ENCODE results near the gene A2ML1.

The A2ML1 gene

DNA sequence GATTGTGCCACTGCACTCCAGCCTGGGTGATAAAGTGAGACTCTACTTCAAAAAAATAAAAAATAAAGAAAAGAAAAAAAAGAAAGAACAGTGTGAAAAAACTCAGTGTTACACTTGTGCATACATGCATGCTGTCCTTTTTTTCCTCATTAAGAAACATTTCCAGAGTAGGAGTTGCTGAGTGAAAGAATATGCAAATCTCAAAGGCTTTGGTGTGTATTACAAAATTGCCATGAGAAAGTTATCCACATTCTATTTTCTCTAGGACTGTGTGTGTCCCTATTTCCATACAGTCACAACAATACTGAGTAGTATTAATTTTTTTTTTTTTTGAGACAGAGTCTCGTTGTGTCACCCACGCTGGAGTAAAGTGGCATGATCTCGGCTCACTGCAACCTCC is 830 bp upstream of the A2ML1 start:
- FAIRE-seq (no peak), DNase-seq (ENCODE audit: insufficient read length, low spot score) (no peak)
- no peak for TF ChIP-seq POLR2AphosphoS5 (IDR thresholded peaks at IDR 0.05; ENCODE audit: low read depth, low read length)
- TF ChIP-seq TAF1 (IDR thresholded peaks at IDR 0.05; ENCODE audit: low read depth, low read length): no peak
- no peak for TF ChIP-seq POLR2A (IDR thresholded peaks at IDR 0.05; ENCODE audit: low read depth, low read length)
- TF ChIP-seq SPI1 (IDR thresholded peaks at IDR 0.05; ENCODE audit: low read depth, low read length): no peak
- no peak for TF ChIP-seq PAX5 (IDR thresholded peaks at IDR 0.05; ENCODE audit: insufficient read depth, low read length, severe bottlenecking)
- no peak for TF ChIP-seq POU2F2 (IDR thresholded peaks at IDR 0.05; ENCODE audit: low read depth, low read length)

DNA sequence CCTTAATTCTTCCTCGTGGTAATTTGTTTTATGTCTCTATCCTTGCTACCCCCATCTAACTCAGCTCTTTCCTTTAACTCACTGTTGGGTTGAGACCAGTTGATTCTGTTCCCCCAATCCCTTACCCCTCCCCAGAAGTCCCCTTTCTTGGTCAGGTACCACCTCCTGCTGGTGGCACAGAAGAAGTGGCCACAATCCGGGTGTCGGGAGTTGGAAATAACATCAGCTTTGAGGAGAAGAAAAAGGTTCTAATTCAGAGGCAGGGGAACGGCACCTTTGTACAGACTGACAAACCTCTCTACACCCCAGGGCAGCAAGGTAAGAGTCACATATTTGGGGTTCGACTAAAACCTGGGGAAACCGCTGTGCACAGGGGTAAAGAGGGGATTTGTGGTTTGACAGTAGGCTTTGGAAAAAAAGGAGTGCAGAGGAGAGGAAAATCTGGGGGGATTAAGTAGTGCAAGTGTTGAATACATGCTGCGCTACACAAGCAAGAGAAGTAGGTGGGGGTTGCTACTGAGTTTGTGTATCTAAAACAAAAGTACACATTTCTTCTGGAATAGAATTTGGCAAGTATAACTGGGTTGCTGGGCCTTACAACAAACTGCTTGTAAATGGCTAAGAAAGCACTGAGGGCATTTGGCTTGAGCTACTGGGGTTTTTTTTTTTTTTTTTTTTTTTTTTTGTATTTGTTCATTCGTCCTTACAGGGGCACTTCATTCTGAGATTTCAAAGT is 1.3 kb downstream of the A2ML1 start:
- FAIRE-seq (no peak), DNase-seq (ENCODE audit: insufficient read length, low spot score) (no peak)
- TF ChIP-seq SPI1 (IDR thresholded peaks at IDR 0.05; ENCODE audit: low read depth, low read length) (no peak), POLR2A (IDR thresholded peaks at IDR 0.05; ENCODE audit: low read depth, low read length) (no peak), PAX5 (IDR thresholded peaks at IDR 0.05; ENCODE audit: insufficient read depth, low read length, severe bottlenecking) (no peak), TAF1 (IDR thresholded peaks at IDR 0.05; ENCODE audit: low read depth, low read length) (no peak), POLR2AphosphoS5 (IDR thresholded peaks at IDR 0.05; ENCODE audit: low read depth, low read length) (no peak), POU2F2 (IDR thresholded peaks at IDR 0.05; ENCODE audit: low read depth, low read length) (no peak)

DNA sequence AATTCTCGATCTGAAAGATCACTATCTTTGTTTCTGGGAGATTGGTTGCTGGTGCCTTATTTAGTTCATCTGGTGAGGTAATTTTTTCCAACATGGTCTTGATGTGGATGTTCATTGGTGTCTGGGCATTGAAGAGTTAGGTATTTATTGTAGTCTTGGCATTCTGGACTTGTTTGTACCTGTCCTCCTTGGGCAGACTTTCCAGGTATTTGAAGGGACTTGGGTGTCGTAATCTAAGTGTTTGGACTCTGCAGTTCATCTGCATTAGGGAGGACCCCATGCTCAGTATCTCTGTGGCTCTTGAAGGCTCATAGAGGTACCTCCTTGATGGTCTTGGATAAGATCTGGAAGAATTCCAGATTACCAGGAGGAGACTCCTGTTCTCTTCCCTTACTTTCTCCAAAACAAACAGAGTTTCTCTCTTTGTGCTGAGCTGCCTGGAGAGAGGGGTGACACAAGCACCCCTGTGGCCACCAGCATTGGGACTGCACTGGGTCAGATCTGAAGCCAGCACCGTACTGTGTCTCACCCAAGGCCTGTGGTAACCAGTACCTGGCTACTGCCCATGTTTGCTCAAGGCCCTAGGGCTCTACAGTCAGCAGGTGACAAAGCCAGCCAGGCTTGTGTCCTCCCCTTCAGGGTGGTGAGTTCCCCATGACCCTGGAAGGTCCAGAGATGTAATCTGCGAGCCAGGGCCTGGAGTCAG is 5.3 kb downstream of the A2ML1 start:
- no peak for DNase-seq (ENCODE audit: insufficient read length, low spot score)
- TF ChIP-seq PAX5 (IDR thresholded peaks at IDR 0.05; ENCODE audit: insufficient read depth, low read length, severe bottlenecking) (no peak), SPI1 (IDR thresholded peaks at IDR 0.05; ENCODE audit: low read depth, low read length) (no peak), POU2F2 (IDR thresholded peaks at IDR 0.05; ENCODE audit: low read depth, low read length) (no peak), POLR2A (IDR thresholded peaks at IDR 0.05; ENCODE audit: low read depth, low read length) (no peak), TAF1 (IDR thresholded peaks at IDR 0.05; ENCODE audit: low read depth, low read length) (no peak), POLR2AphosphoS5 (IDR thresholded peaks at IDR 0.05; ENCODE audit: low read depth, low read length) (no peak)
- no peak for FAIRE-seq

DNA sequence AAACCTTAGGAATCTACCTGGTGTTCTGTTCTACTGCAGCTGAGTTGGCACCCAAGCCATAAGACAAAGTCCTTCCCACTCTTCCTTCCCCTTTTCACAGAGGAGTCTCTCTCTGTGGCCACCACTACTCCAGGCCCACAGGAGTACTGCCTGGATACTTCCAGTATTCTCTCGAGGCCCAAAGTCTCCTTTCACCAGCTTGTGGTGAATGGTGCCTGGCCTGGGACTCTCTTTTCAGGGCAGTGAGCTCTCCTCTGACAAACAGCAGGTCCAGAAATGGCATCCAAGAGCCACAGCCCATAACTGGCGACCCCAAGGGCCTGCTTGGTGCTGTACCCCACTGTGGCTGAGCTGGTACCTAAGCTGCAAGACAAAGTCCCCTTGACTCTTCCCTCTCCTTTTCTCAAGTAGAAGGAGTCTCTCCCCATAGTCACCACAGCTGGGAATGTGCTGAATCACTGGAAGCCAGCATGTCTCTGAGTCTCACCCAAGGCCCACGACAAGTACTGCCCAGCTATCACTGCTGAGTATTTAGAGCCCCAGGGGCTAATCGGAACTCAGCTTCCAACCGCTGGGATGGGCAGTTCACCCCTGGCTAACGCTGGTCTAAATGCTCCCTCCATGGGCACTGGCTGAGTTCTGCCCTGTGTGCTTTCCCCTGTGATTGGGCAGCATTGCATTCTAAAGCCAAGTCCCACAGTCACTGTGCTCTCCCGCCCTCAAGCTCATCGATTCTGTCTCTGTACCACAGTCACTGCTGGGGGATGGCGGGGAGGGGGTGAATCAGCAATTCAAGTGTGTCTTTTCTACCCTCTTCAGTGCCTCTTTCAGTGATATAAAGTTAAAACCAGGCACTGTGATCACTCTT is 6.1 kb downstream of the A2ML1 start:
- FAIRE-seq: no peak
- no peak for DNase-seq (ENCODE audit: insufficient read length, low spot score)
- TF ChIP-seq POLR2A (IDR thresholded peaks at IDR 0.05; ENCODE audit: low read depth, low read length) (no peak), PAX5 (IDR thresholded peaks at IDR 0.05; ENCODE audit: insufficient read depth, low read length, severe bottlenecking) (no peak), POU2F2 (IDR thresholded peaks at IDR 0.05; ENCODE audit: low read depth, low read length) (no peak), POLR2AphosphoS5 (IDR thresholded peaks at IDR 0.05; ENCODE audit: low read depth, low read length) (no peak), SPI1 (IDR thresholded peaks at IDR 0.05; ENCODE audit: low read depth, low read length) (no peak), TAF1 (IDR thresholded peaks at IDR 0.05; ENCODE audit: low read depth, low read length) (no peak)

DNA sequence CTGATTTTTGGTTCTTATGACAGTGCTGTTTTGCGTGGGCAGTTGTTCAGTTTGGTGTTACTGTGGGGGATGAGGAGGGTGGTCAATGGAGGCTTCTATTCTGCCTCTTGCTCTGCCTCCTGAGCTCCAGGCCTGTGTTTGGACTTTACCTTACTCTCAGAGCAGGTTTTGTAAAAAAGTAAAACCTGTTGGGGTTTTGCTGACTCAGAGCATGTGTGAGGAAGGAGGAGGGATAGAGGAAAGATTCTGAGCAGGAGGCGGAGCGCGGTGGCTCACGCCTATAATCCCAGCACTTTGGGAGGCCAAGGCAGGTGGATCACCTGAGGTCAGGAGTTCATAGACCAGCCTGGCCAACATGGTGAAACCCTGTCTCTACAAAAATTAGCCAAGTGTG is 6.7 kb downstream of the A2ML1 start:
- DNase-seq (ENCODE audit: insufficient read length, low spot score) (no peak), FAIRE-seq (no peak)
- no peak for TF ChIP-seq SPI1 (IDR thresholded peaks at IDR 0.05; ENCODE audit: low read depth, low read length)
- no peak for TF ChIP-seq POLR2AphosphoS5 (IDR thresholded peaks at IDR 0.05; ENCODE audit: low read depth, low read length)
- no peak for TF ChIP-seq POU2F2 (IDR thresholded peaks at IDR 0.05; ENCODE audit: low read depth, low read length)
- no peak for TF ChIP-seq POLR2A (IDR thresholded peaks at IDR 0.05; ENCODE audit: low read depth, low read length)
- no peak for TF ChIP-seq TAF1 (IDR thresholded peaks at IDR 0.05; ENCODE audit: low read depth, low read length)
- TF ChIP-seq PAX5 (IDR thresholded peaks at IDR 0.05; ENCODE audit: insufficient read depth, low read length, severe bottlenecking): no peak

DNA sequence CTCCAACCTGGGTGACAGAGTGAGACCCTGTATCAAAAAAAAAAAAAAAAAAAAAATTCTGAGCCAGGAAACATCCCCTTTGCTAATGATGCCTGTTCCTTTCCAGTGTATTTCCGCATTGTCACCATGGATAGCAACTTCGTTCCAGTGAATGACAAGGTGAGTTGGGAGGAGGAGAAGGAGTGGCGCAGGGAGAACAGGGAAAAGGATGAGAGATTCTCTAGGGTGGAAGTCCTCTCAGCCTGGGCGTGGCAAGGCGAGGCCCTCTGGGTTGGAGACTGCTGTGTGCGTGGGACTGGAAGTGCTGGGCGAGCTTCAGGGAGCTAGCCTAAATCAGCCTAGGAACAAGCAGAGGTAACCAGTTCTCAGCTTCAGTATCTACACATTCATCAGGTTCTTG is 7.2 kb downstream of the A2ML1 start:
- TF ChIP-seq SPI1 (IDR thresholded peaks at IDR 0.05; ENCODE audit: low read depth, low read length) (no peak), POLR2AphosphoS5 (IDR thresholded peaks at IDR 0.05; ENCODE audit: low read depth, low read length) (no peak), POU2F2 (IDR thresholded peaks at IDR 0.05; ENCODE audit: low read depth, low read length) (no peak), PAX5 (IDR thresholded peaks at IDR 0.05; ENCODE audit: insufficient read depth, low read length, severe bottlenecking) (no peak), TAF1 (IDR thresholded peaks at IDR 0.05; ENCODE audit: low read depth, low read length) (no peak), POLR2A (IDR thresholded peaks at IDR 0.05; ENCODE audit: low read depth, low read length) (no peak)
- no peak for FAIRE-seq
- DNase-seq (ENCODE audit: insufficient read length, low spot score): no peak

DNA sequence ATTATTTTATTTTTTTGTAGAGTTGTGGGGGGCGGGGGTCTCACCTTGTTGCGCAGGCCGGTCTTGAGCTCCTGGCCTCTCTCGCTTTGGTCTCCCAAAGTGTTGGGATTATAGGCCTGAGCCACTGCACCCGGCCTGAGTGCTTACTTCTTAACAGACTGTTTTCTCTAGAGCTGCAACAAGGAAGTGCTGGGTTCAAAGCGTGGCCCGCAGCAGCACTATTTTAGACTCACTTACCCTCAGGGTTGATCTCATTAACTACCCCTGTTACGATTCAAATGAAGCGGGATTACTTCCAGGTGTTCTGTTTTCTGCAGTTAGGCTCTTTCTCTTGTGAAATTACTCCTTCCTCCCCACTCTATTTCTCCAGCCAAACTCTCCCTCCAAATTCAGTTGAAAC is 8.7 kb downstream of the A2ML1 start:
- no peak for DNase-seq (ENCODE audit: insufficient read length, low spot score)
- FAIRE-seq: no peak
- no peak for TF ChIP-seq POLR2A (IDR thresholded peaks at IDR 0.05; ENCODE audit: low read depth, low read length)
- no peak for TF ChIP-seq SPI1 (IDR thresholded peaks at IDR 0.05; ENCODE audit: low read depth, low read length)
- TF ChIP-seq POLR2AphosphoS5 (IDR thresholded peaks at IDR 0.05; ENCODE audit: low read depth, low read length): no peak

DNA sequence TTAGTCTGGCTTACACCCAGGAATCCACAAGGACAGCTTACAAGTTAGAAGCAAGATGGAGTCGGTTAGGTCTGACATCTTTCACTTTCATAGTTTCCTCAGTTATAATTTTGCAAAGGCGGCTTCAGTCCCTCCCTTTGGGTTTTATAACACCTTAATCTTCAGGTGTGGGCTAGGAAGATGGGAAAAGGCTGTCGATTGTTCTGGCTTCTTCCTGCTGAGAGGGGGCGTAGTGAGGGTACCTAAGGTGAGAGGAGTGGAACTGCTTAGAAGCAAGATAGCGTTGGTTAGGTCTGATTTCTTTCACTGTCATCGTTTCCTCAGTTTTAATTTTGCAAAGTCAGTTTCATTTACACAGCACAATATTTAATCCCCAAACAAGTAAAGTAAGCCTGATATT is 10.1 kb downstream of the A2ML1 start:
- DNase-seq (ENCODE audit: insufficient read length, low spot score) (no peak), FAIRE-seq (no peak)
- no peak for TF ChIP-seq POLR2A (IDR thresholded peaks at IDR 0.05; ENCODE audit: low read depth, low read length)
- TF ChIP-seq POLR2AphosphoS5 (IDR thresholded peaks at IDR 0.05; ENCODE audit: low read depth, low read length): no peak
- no peak for TF ChIP-seq PAX5 (IDR thresholded peaks at IDR 0.05; ENCODE audit: insufficient read depth, low read length, severe bottlenecking)
- TF ChIP-seq POU2F2 (IDR thresholded peaks at IDR 0.05; ENCODE audit: low read depth, low read length): no peak
- no peak for TF ChIP-seq TAF1 (IDR thresholded peaks at IDR 0.05; ENCODE audit: low read depth, low read length)
- TF ChIP-seq SPI1 (IDR thresholded peaks at IDR 0.05; ENCODE audit: low read depth, low read length): no peak

DNA sequence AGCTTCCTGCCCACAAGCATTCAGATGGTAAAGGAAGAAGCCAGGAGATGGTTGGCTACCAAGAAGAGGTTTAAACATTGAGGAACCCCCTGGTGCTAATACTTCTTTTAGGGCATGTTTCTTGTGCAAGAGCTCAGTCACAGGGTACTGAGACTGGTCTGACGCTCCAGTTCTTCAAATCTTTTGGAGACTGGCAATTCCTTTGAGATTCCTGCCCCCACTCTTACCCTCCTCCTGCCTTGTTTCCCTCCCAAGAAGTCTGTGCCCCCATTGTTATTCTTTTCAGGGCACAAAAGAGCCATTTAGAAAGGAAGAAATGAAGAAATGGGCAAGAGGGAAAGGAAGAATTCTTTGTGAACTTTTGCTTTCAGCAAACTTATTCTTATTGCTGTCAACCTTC is 11.8 kb downstream of the A2ML1 start:
- TF ChIP-seq POLR2A (IDR thresholded peaks at IDR 0.05; ENCODE audit: low read depth, low read length) (no peak), PAX5 (IDR thresholded peaks at IDR 0.05; ENCODE audit: insufficient read depth, low read length, severe bottlenecking) (no peak), POU2F2 (IDR thresholded peaks at IDR 0.05; ENCODE audit: low read depth, low read length) (no peak)
- DNase-seq (ENCODE audit: insufficient read length, low spot score) (no peak), FAIRE-seq (no peak)

Data from GM12891 (cell line).